ENCODE measurements around the gene CCL19.
A peak's percentile ranks its signal among the peaks of the same experiment; 100 is the strongest.
"Not testable (repeated sequence)": the region's sequence is repeated elsewhere in the genome, so short reads cannot be mapped to it uniquely, and the experiment has no call there.

The CCL19 gene

DNA sequence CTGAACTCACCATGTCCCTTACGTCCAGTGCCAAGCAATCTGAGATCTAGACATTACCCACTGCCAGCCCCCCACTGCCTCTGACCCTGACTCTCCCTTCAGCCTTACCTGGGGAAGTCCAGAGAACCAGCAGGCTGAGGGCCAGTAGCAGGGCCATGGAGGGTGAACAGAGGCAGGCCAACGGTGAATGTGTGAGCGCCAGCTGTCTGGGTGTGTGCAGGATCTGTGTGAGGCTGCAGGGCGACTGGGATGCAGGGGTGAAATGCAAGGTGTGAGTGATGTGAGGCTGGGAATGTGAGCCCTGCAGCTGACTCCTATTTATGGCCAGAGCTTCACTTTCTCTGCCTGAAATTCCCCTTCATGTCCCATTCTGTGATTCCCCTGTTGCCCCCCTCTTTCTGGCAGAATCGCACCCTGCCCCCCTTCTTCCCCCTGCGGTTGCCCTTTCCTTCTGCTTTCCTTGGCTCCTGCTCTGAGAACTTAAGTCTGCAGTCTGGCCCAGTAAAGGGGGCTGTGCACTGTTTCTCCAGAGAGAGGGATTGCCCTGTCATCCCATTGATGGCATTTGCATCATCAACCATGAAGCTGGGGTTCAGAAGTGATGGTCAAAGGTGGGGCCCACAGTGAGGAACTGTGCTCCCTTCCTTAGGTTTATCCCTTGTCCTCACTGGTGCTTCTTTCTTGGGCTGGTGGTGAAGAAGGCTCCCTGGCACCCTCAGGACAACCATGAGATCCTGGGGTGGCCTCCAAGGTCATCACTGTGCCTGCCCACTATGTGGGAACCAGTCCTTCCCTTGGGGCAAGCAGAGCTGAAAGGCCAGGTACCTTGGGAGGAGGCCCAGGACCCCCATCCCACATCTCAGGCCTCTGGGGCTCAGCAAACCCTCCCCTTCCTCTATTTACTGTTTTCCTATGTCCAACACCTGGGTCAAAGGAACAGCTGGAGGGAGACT lies at the start of gene CCL19:
TSS of gene CCL19 (minus strand) at position 294 of the 953 bp plus-strand sequence. CDS start at position 157, 137 bp downstream.
- no peak for DNase-seq

DNA sequence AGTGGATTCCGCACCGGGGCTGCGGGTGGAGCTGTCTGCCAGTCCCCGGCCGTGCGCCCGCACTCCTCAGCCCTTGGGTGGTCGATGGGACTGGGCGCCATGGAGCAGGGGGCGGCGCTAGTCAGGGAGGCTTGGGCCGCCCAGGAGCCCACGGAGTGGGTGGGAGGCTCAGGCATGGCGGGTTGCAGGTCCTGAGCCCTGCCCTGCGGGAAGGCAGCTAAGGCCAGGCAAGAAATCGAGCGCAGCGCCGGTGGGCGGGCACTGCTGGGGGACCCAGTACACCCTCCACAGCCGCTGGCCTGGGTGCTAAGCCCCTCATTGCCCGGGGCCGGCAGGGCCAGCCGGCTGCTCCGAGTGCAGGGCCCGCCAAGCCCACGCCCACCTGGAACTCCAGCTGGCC lies 49.1 kb upstream of the CCL19 start:
- not testable (repeated sequence) for DNase-seq

DNA sequence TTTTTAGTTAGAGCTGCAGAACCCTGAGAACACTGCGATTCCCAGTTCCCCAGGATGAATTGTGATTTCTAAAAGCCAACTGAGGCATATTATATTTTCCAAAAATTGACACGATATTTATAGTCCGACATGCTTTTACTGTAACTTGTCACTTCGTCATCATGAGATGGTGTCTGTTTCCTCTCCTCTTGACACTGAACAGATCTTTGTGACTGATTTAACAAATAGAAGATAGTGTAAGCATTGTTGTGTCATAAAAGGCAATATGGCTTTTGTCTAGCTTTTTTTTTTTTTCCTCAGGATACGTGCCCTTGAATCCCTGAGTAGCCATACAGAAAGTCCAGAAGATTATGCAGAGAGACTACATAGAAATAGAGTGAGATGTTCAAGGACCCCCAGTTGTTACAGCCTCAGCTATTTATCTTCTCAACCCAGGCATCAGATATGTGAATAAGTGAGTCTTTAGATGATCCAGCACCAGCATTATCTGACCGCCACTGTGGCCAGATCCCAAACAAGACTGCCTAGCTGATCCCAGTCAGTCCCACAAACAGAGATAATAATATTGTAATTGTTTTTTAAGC lies 46.7 kb upstream of the CCL19 start:
- DNase-seq: no peak

DNA sequence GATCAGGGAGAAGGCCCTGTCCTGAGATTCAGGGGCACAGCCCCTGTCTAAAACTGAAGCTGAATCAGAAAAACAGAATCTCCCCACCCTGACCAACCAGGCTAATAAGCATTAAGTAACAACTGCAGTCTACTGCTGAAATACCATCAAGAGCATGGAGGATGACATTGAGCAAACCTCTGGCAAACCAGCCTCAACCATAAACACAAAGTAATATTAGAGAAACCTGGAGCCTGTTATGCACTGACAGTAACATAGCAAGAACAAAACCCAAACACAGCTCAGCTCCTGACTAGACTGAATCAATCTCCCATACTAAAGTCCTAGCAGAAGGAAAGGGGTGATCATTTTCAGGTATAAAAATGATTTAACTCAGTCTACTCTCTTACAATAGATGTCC lies 43.6 kb upstream of the CCL19 start:
- no peak for DNase-seq

DNA sequence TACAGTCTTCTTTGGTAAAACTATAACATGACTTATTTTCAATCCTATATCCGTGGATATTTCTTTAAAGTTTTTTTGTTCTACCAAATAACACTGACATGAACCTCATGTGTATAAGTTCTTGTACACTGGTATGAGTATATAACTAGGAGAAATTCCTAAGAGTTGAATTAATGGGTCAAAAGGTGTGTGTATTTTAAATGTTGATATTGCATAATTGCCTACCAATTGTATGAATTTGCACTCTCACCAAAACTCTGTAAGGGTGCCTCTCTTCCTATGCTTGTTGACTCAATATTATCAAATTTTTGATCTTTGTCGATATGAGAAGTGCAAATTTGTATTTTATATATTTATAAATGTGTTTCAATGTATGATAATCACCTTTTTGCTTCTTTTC lies 41.8 kb upstream of the CCL19 start:
- DNase-seq: no peak

DNA sequence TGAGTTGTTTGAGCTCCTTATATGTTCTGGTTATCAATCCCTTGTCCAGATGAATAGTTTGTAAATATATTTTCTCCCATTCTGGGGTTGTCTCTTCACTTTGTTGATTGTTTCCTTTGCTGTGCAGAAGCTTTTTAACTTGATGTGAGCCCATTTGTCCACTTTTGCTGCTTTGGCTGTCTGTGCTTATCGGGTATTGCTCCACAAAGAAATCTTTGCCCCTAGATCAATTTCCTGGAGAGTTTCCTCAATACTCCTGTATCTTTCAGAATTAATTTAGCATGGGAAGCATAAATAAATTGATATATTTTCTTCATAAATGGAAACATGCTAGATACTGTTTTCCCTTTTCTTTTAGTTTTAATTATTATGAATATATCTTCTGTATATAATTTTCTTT lies 41.4 kb upstream of the CCL19 start:
- no peak for DNase-seq

DNA sequence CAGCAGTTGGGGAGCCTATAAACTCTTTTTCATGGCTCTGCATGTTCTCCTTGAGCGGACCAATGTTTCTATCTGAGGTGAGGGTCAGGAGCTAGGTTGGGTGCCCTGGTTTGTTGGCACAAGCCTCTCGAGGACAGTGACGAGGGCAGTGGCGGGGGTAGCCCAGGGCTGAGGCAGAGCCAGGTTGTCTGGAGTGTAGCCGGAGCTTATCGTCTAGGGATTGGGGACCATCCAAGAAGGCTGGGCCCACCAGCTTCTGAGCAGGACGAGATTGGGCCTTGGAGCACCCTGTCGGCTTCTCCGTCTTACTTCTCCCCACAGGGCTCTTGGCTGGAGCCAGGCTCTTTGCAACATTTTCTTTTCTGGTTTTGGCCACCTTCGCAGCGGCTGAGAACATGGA lies 32.1 kb upstream of the CCL19 start:
- DNase-seq: no peak

DNA sequence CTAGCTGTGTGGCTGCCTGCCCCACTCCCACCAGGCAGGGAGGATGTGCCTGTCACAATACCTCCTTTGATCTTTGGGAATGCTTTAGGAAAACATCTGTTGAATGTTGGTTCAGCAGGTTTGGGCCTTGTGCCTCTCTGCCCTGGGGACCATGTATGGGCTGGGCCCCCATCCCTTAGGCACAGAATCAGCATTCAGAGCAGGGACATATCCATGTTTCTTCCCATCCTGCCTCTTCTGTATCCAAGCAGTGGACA lies 28.6 kb upstream of the CCL19 start:
- DNase-seq: not testable (repeated sequence)

DNA sequence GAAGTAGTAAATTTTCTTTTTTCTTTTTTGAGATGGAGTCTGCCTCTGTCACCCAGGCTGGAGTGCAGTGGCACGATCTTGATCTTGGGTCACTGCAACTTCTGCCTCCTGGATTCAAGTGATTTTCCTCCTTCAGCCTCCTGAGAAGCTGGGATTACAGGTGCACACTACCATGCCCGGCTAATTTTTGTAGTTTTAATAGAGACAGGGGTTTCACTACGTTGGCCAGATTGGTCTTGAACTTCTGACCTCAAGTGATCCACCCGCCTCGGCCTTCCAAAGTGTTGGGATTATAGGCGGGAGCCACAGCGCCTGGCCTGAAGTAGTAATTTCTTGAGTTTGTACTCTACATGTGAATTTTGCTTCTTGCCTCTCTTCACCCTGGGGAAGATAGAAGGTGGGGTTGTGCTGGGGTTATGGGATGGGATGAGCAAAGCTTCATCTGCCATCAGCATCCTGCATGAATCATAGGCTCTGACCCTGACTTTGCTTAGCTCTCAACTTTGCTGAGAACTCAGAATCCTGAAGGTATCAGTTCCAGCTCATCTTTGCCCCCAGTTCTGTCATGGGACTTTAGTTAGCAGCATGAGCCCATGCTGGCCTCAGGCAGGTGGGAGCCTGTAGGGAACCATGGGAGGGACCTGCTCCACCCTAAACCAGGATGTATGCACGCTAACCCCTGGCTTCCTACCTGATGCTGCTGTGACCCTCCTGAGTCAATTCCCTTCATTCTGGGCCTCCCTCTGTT lies 28.1 kb upstream of the CCL19 start:
- DNase-seq: no peak

DNA sequence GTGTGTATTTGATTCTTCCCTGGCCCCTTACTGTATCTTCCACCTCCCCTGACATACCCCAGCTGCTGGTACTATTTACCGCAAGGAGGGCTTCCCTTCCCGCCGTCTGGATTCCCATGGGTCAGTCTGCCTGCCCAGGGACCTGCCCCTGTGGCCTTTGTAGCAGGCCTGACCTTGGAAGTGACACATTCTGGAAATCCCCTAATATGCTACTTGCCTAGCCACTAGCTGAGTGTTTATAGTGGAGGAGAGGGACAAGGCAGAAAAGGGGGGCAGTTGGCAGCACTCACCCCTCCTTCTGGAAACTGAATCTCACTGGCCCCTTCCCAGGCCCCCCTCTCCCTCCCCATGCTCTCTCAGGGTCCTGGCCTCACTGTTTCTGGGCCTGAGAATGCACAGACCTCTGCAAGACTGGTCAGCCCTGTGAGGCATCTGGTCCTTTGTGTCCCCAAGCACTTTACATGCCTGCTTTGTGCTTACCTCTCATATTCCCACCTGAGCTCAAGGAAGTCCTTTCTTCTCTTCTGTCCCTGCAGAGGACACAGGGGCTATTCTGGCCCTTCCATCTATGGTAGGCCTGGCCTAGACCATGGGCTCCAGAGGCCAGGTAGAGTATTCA lies 27.0 kb upstream of the CCL19 start:
- no peak for DNase-seq

DNA sequence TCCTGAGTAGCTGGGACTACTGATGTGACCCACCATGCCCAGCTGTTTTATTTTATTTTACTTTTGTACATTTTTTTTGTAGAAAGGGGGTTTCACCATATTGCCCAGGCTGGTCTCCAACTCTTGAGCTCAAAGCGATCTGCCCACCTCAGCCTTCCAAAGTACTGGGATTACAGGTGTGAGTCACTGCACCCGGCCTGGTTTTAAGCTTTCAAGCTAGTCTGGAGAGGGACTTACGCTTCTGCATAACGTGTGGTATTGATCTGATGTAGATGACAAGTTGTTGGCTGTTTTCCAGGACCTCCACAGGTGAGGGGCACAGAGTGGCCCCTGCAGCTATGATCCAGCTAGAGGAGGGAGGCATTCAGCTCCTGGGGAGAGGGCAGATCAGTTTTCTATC lies 25.6 kb upstream of the CCL19 start:
- peak; percentile 42 for DNase-seq

DNA sequence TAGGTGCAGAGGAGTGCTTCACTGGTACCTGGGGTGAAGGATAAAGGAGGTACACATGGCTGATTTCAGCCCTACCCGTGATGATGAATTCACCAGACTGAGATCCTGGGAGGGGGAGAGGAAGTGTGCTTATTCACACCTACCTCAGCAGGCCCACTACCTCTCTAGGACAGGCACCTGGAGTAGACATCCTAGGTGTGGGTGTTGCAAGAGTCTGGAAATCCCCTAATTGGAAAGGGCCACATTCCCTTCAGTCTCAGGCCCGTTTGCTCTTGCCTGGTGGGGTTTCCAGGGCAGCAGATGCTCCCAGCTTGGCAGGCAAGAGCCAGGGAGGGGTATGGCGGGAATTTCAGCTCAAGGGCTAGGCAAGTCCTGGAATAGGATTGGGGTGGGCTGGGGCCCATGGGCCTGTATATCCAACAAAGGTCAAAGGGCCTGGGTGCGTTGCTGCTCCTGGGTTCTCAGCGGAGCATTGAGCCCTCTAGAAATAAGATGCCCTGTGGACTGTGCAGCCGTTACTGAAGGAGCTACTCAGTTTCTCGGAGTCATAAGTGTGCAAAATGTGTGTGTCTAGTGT lies 24.7 kb upstream of the CCL19 start:
- DNase-seq: peak; percentile 17

DNA sequence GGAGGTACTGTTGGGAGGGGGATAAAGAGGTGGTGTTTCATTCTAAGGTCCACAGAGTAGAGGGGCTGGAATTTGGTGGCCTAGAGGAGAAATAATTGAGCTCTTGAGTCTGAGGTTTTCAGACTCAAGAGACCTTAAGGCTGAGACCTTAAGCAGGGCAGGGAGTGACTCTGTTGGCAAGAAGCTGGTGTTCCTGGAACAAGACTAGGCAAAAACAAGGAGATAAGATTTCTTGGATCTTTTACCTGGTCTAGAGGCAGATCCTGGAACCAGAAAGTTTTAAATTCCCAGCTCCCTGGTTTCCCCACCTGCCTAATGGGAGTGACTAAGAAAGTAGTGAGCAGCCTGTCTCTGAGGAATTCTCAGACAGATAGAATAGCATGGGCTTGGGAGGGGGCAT lies 22.9 kb upstream of the CCL19 start:
- DNase-seq: no peak

DNA sequence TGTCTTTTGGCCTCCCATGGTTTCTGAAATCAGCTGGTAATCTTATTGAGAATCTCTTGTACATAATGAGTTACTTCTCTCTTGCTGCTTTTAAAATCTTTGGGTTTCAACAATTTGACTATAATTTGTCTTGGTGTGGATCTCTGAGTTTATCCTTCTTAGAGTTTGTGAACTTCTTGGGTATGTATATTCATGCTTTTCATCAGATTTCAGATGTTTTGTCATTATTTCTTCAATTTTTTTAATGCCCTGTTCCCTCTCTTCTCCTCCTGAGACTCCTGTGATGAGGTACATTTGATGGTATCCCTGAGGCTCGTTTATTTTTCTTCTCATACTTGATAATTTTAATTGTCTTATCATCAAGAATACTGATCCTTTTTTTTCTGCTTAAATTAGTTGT lies 21.1 kb upstream of the CCL19 start:
- DNase-seq: no peak

DNA sequence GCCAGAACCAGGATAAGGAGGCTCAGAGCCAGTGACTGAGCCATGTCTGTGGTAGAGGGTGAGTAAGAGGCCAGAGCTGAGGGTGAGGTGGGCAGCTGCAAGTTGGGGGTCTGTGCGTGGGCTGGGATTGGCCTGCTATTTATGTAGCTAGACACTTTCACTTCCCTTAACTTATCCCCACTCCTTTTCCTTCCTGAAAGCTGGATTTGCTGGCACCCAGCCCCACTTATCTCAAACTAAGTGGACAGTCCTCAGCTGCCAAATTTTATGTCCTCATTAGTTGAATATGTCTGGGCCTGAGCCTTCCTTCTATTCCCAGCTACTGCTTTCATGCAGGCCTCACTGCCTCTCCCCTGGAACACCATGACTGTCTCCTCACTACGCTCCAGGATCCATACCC lies 18.9 kb upstream of the CCL19 start, which contains the start of gene CCL21:
TSS of gene CCL21 (minus strand) at position 114 of the 400 bp plus-strand sequence. CDS start at position 44, 70 bp downstream.
- no peak for DNase-seq

DNA sequence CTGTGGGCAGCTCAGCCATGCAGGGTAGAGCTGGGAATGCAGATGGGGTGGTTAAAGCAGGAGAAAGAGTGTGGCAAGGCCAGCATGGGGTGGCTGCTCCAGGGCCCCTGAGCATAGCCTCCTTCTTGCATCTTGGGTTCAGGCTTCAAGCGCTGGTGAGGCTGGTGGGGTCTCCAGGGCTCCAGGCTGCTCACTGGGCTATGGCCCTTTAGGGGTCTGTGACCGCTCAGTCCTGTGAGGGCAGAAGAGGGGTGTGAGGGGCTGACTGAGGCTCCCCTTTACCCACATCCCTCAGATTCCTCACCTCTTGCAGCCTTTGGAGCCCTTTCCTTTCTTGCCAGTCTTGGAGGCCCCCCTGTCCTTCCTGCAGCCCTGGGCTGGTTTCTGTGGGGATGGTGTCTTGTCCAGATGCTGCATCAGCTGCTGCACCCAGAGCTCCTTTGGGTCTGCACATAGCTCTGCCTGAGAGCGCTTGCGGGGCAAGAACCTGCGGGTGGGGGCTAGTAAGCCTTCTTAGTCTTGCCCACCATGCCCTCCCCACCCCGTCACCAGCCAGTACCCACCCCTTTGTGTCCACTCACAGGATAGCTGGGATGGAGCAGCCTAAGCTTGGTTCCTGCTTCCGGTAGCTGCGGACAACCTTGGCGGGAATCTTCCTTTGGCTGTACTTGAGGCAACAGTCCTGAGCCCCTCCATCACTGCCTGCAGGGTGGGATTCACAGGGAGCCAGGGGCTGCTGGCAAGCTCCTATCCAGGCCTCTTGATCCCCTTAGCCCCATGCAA lies 18.3 kb upstream of the CCL19 start:
- no peak for DNase-seq

DNA sequence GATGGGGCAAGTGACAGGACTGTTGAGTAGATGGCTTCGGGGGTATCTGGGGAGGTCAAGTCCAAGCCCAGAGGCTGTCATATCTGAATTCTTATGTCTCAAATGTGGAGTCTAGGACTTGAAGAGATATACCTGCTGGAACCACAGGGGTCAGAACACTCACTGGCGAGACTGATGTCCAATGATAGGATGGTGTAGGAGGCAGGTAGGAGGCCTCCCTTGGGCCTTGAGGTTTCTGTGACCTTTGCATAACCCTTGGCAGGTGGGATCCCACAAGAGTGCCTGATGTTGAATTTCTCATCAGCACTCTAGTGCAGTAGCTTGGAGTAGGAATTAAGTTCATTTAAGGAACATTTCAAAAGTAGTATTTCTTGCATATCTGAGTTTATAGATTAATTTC lies 16.1 kb upstream of the CCL19 start:
- DNase-seq: no peak

DNA sequence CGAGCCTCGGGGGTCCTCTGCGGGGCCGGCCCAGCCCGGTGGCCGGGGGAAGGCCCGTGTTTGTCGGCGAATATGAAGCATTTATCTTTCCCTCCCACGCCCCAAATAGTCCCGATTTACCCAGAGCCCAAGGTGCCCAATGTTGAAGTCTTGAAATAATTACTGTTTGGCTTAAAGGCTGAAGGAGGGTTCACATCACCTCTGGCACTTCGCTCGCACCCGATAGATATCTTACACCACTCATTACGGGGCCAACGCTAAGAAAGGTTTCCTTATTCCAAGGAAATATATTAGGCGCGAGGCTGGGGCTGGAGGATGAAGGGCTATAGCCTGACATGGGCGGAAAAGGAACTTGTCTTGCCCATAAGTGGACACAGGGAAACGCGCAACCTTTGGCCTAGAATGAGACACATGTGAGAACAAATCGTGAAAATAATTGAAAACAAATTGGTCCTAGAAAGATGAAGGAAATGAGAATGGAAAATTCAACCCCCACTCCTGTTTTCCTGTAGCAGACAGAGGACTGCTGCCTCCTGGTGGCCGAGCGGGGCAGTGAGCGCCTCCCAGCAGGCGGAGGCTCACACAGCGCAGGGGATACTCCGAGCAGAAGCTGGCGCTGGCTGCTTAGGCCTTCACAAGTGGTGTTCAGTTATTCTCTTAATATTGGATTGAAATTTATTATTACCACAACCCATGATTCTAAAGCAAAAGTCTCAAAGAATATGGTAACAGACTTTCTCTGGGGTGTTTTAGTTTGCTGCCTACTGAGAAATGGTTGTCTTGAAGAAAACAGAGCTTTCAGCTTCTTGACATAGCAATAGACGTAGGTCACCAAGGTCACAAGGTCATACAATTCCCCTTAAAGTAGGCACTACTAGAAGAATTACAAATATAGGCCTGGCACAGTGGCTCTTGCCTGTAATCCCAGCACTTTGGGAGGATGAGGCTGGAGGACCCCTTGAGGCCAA lies 11.0 kb upstream of the CCL19 start:
- peak; percentile 18 for DNase-seq

DNA sequence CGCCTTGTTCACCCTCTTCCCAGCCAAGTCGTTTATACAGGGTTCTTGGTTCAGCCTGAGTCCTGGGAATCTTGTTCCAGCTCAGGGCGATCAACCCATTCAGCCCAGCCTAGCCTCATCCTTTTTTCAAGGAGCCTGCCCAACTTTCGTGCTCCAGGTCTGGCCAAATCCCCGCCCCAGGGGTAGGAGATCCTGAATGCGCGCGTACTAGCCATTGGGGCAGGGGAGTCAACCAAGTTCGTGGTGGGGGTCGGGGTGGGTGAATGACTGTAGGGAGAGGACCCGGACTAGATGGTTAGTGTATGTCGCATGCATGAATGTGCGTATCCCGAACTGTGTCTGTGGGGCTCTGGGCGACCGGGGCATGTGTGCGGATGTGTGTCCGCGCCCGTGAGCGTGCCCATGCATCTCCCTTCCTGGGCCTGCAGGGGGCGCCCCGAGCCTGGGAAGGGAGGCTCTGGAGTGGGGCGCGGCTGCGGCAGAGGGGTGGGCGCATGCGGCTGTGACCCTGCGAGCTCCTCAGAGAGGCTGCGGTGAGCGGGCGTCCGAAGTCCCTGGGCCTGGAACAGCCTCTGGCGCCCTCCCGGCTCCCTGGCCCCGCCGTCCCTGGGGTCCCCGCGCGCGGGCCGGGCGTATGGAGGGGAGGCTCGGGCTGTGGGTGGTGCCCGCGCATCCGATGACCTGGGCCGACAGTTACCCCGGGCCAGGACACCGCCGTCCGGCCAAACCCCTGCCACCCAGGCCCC lies 10.1 kb upstream of the CCL19 start:
- DNase-seq: no peak

DNA sequence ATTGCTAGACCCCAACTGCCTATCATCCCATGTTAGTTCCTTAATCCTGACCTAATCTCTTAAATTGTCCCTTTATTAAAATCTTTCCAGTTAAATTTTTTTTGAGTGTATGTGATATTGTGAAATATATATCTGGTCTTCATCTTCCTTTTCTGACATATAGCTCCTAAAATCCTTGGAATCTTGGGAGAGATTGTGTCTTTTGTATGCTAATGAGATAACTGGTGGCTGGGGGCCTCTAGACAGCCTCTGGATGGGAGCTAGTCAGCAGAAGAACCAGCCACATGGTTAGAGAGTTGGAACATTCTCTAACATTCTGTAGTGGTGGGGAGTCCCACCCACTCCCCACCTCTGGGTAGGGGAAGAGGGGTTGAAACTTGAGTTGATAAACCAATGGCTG lies 3.7 kb upstream of the CCL19 start:
- DNase-seq: no peak
